Endothelial cell (in vitro differentiated cells): ENCODE data around the gene PRXL2A. TPM values are rescaled to one million over a fixed set of nuclear protein-coding genes. Genes with fewer than 3 reads are reported as not detected.
"Not testable (repeated sequence)": the region's sequence is repeated elsewhere in the genome, so short reads cannot be mapped to it uniquely, and the experiment has no call there.

Experiments
- DNase-seq: peaks from one replicate; pipeline ENCODE4 v3.0.0; 2021; ENCODE audit warnings: low spot score
- H3K27ac Mint-ChIP-seq: one replicate; pipeline ENCODE4 v1.8.0; 2021; ENCODE audit warnings: mixed read lengths, inconsistent platforms; ENCODE audit not compliant: unreplicated experiment
- H3K27me3 Mint-ChIP-seq: one replicate; pipeline ENCODE4 v1.8.0; 2021; ENCODE audit warnings: mild to moderate bottlenecking, moderate library complexity, mixed read lengths, inconsistent platforms; ENCODE audit not compliant: unreplicated experiment
- H3K36me3 Mint-ChIP-seq: one replicate; pipeline ENCODE4 v1.8.0; 2021; ENCODE audit warnings: mild to moderate bottlenecking, low read depth, mixed read lengths, inconsistent platforms; ENCODE audit not compliant: unreplicated experiment
- H3K4me1 Mint-ChIP-seq: one replicate; pipeline ENCODE4 v1.8.0; 2021; ENCODE audit warnings: mild to moderate bottlenecking, mixed read lengths, inconsistent platforms; ENCODE audit not compliant: unreplicated experiment
- H3K4me3 Mint-ChIP-seq: one replicate; pipeline ENCODE4 v1.8.0; 2021; ENCODE audit warnings: mild to moderate bottlenecking, mixed read lengths, inconsistent platforms; ENCODE audit not compliant: unreplicated experiment
- H3K9me3 Mint-ChIP-seq: one replicate; pipeline ENCODE4 v1.8.0; 2021; ENCODE audit warnings: mixed read lengths, inconsistent platforms; ENCODE audit not compliant: unreplicated experiment
- long read RNA-seq: library from polyadenylated mRNA; unstranded; transcript quantifications from one replicate; pipeline ENCODE4 v2.0.0, GENCODE V29; 2020; ENCODE audit not compliant: unreplicated experiment
- total RNA-seq: library from RNA; stranded (reverse); fragmentation: NEBNext Ultra II Directional; extraction: Animal tissue kit (Norgen Biotek cat#: 25700); gene quantifications from one replicate; pipeline ENCODE4 v1.2.1, GENCODE V29; 2021; ENCODE audit not compliant: unreplicated experiment
- TF ChIP-seq, protein P1 (sequence below): fragments of 200-600 bp; sonication (generic); IDR thresholded peaks from one replicate; pipeline ENCODE4 v1.5.0; 2021; ENCODE audit warnings: antibody characterized with exemption; ENCODE audit not compliant: unreplicated experiment

PRXL2A gene, protein sequence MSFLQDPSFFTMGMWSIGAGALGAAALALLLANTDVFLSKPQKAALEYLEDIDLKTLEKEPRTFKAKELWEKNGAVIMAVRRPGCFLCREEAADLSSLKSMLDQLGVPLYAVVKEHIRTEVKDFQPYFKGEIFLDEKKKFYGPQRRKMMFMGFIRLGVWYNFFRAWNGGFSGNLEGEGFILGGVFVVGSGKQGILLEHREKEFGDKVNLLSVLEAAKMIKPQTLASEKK
- total RNA-seq = 147 TPM
- long read RNA-seq, full-length matches to known transcripts = 115 of 126 reads
- long read RNA-seq, partial matches to known transcripts = 1 of 126 reads
- long read RNA-seq, other reads (novel, unspliced or antisense) = 10 of 126 reads

GRCh38 chr10:80408242-80409101 lies at the start of gene PRXL2A:
TSS of gene PRXL2A (plus strand) at chr10:80408551. CDS start at chr10:80420468, 11,917 bp downstream.
- TF ChIP-seq, protein P1, sequence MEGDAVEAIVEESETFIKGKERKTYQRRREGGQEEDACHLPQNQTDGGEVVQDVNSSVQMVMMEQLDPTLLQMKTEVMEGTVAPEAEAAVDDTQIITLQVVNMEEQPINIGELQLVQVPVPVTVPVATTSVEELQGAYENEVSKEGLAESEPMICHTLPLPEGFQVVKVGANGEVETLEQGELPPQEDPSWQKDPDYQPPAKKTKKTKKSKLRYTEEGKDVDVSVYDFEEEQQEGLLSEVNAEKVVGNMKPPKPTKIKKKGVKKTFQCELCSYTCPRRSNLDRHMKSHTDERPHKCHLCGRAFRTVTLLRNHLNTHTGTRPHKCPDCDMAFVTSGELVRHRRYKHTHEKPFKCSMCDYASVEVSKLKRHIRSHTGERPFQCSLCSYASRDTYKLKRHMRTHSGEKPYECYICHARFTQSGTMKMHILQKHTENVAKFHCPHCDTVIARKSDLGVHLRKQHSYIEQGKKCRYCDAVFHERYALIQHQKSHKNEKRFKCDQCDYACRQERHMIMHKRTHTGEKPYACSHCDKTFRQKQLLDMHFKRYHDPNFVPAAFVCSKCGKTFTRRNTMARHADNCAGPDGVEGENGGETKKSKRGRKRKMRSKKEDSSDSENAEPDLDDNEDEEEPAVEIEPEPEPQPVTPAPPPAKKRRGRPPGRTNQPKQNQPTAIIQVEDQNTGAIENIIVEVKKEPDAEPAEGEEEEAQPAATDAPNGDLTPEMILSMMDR = no peak
- H3K27ac Mint-ChIP-seq = peak within 1 kb of the TSS; percentile 32
- peak; percentile 91 for DNase-seq
- peaks cover 14% of the 10 kb centered on the region for H3K27me3 Mint-ChIP-seq
- no peaks in the 10 kb centered on the region for H3K9me3 Mint-ChIP-seq
- peaks cover 61% of the 10 kb centered on the region for H3K4me1 Mint-ChIP-seq
- peak within 1 kb of the TSS; percentile 90 for H3K4me3 Mint-ChIP-seq
- peaks cover 34% of the 10 kb centered on the region for H3K36me3 Mint-ChIP-seq

GRCh38 chr10:80358925-80359324 lies 49.4 kb upstream of the PRXL2A start:
- H3K27me3 Mint-ChIP-seq = peaks cover 13% of the 10 kb centered on the region
- H3K9me3 Mint-ChIP-seq, H3K27ac Mint-ChIP-seq, DNase-seq, H3K4me1 Mint-ChIP-seq, H3K36me3 Mint-ChIP-seq, H3K4me3 Mint-ChIP-seq: not testable (repeated sequence)

DNA sequence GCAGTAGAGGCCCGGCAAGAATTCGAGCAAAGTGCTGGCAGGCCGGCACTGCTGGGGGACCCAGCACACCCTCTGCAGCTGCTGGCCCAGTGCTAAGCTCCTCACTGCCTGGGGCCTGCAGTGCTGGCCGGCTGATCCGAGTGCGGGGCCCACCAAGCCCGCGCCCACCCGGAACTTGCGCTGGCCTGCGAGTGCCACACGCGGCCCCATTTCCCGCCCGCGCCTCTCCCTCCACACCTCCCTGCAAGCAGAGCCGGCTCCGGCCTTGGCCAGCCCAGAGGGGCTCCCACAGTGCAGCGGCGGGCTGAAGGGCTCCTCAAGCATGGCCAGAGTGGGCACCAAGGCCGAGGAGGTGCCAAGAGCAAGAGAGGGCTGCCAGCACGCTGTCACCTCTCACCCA lies 48.7 kb upstream of the PRXL2A start:
- H3K27me3 Mint-ChIP-seq = peaks cover 13% of the 10 kb centered on the region
- TF ChIP-seq, protein P1 = no peak

GRCh38 chr10:80365510-80365909 lies 42.8 kb upstream of the PRXL2A start:
- H3K4me1 Mint-ChIP-seq = no peaks in the 10 kb centered on the region
- no peak overlapping the region for H3K4me3 Mint-ChIP-seq
- peaks cover 8% of the 10 kb centered on the region for H3K36me3 Mint-ChIP-seq
- DNase-seq = no peak
- no peak overlapping the region for H3K27ac Mint-ChIP-seq
- peaks cover 5% of the 10 kb centered on the region for H3K9me3 Mint-ChIP-seq
- peaks cover 4% of the 10 kb centered on the region for H3K27me3 Mint-ChIP-seq
- TF ChIP-seq, protein P1 = no peak

More for the DNA sequence above, 48.7 kb upstream of the PRXL2A start:
- Mint-ChIP-seq H3K9me3 (peaks cover 4% of the 10 kb centered on the region), H3K4me1 (no peaks in the 10 kb centered on the region), H3K36me3 (no peaks in the 10 kb centered on the region), H3K4me3 (no peak overlapping the region), H3K27ac (no peak overlapping the region)
- no peak for DNase-seq

- no peaks in the 10 kb centered on the region for H3K4me1 Mint-ChIP-seq
- H3K9me3 Mint-ChIP-seq = peaks cover 5% of the 10 kb centered on the region
- no peak overlapping the region for H3K27ac Mint-ChIP-seq
- H3K27me3 Mint-ChIP-seq = peaks cover 4% of the 10 kb centered on the region
- H3K4me3 Mint-ChIP-seq = no peak overlapping the region
- H3K36me3 Mint-ChIP-seq = peaks cover 8% of the 10 kb centered on the region
- DNase-seq = no peak
- TF ChIP-seq, protein P1 = no peak
Observed at GRCh38 chr10:80371467-80371866, 36.9 kb upstream of the PRXL2A start.
